Astrocyte (in vitro differentiated cells and primary cell): ENCODE measurements around the gene HS6ST1. TPM values are rescaled to one million over a fixed set of nuclear protein-coding genes. Genes with fewer than 3 reads are reported as not detected.

Source experiments
- DNase-seq: peaks from one replicate; pipeline ENCODE4 v3.0.0-alpha.2; 2010; ENCODE audit warnings: low read depth
- FAIRE-seq: peaks from 2 replicates; lab custom pipeline; 2011; peaks lifted over from hg19 to GRCh38; lab: Jason Lieb, UNC
- H2AFZ ChIP-seq: 2 replicates; pipeline ENCODE4 v1.6.0; 2012; ENCODE audit warnings: low read depth, low read length, inconsistent platforms
- H3K27ac ChIP-seq: 2 replicates; pipeline ENCODE4 v1.5.1; 2011; ENCODE audit warnings: low read depth, low read length, inconsistent platforms
- H3K27me3 ChIP-seq: 2 replicates; pipeline ENCODE4 v1.6.0; 2011; ENCODE audit warnings: low read length, inconsistent platforms; ENCODE audit not compliant: insufficient read depth
- H3K36me3 ChIP-seq: 2 replicates; pipeline ENCODE4 v1.5.1; 2011; ENCODE audit warnings: low read length, inconsistent platforms; ENCODE audit not compliant: insufficient read depth
- H3K4me1 ChIP-seq: 2 replicates; pipeline ENCODE4 v1.5.1; 2011; ENCODE audit warnings: low read length, inconsistent platforms; ENCODE audit not compliant: insufficient read depth
- H3K4me2 ChIP-seq: 2 replicates; pipeline ENCODE4 v1.6.0; 2012; ENCODE audit warnings: low read length, inconsistent platforms
- H3K4me3 ChIP-seq: 2 replicates; pipeline ENCODE4 v1.5.1; 2011; ENCODE audit warnings: low read depth, mild to moderate bottlenecking, low read length, inconsistent platforms; ENCODE audit not compliant: insufficient read depth
- H3K79me2 ChIP-seq: 2 replicates; pipeline ENCODE4 v1.6.0; 2012; ENCODE audit warnings: mild to moderate bottlenecking, low read length, inconsistent platforms; ENCODE audit not compliant: insufficient read depth
- H3K9ac ChIP-seq: 2 replicates; pipeline ENCODE4 v1.6.0; 2012; ENCODE audit warnings: mild to moderate bottlenecking, low read length, inconsistent platforms
- H3K9me3 ChIP-seq: 2 replicates; pipeline ENCODE4 v1.5.1; 2012; ENCODE audit warnings: low read depth, mild to moderate bottlenecking, low read length, inconsistent platforms; ENCODE audit not compliant: insufficient read depth
- H4K20me1 ChIP-seq: 2 replicates; pipeline ENCODE4 v1.6.0; 2012; ENCODE audit warnings: low read length, inconsistent platforms; ENCODE audit not compliant: insufficient read depth
- H3K27ac Mint-ChIP-seq: one replicate; pipeline ENCODE4 v1.8.0; 2021; ENCODE audit warnings: mild to moderate bottlenecking, mixed read lengths; ENCODE audit not compliant: unreplicated experiment
- H3K27me3 Mint-ChIP-seq: one replicate; pipeline ENCODE4 v1.8.0; 2021; ENCODE audit warnings: low read depth, mixed read lengths; ENCODE audit not compliant: unreplicated experiment
- H3K36me3 Mint-ChIP-seq: one replicate; pipeline ENCODE4 v1.8.0; 2021; ENCODE audit warnings: low read depth, mixed read lengths; ENCODE audit not compliant: unreplicated experiment
- H3K4me1 Mint-ChIP-seq: one replicate; pipeline ENCODE4 v1.8.0; 2021; ENCODE audit warnings: low read depth, mixed read lengths; ENCODE audit not compliant: unreplicated experiment
- H3K4me3 Mint-ChIP-seq: one replicate; pipeline ENCODE4 v1.8.0; 2021; ENCODE audit warnings: mild to moderate bottlenecking, moderate library complexity, mixed read lengths; ENCODE audit not compliant: unreplicated experiment
- H3K9me3 Mint-ChIP-seq: one replicate; pipeline ENCODE4 v1.8.0; 2021; ENCODE audit warnings: mild to moderate bottlenecking, mixed read lengths; ENCODE audit not compliant: unreplicated experiment
- CTCF ChIP-seq: IDR thresholded peaks from 2 replicates; pipeline ENCODE4 v1.5.1; 2011; ENCODE audit warnings: low read depth, mild to moderate bottlenecking, inconsistent platforms, low read length, moderate library complexity; ENCODE audit not compliant: insufficient read depth
- EZH2 ChIP-seq: IDR thresholded peaks from 2 replicates; pipeline ENCODE4 v1.6.1; 2012; ENCODE audit warnings: mild to moderate bottlenecking, low read length, inconsistent platforms; ENCODE audit not compliant: insufficient read depth
- total RNA-seq: library from RNA; stranded (reverse); gene quantifications from 2 replicates; pipeline ENCODE4 v1.2.1, GENCODE V29; 2021

The HS6ST1 gene
- total RNA-seq, 1 donor from 2014 or later: 20.5 TPM

- no peaks in the 10 kb centered on the region for H3K27me3 ChIP-seq
- peaks cover 3% of the 10 kb centered on the region for H3K36me3 Mint-ChIP-seq
- peaks cover 89% of the 10 kb centered on the region for H4K20me1 ChIP-seq
- H2AFZ ChIP-seq: peak overlapping the region; percentile 0
- H3K27ac Mint-ChIP-seq: peak overlapping the region; percentile 87
- peaks cover 79% of the 10 kb centered on the region for H3K79me2 ChIP-seq
- H3K36me3 ChIP-seq: no peaks in the 10 kb centered on the region
- no peak overlapping the region for H3K4me3 Mint-ChIP-seq
- H3K4me1 Mint-ChIP-seq: peaks cover 24% of the 10 kb centered on the region
- FAIRE-seq (no peak), DNase-seq (no peak)
- H3K9me3 Mint-ChIP-seq: no peaks in the 10 kb centered on the region
- peak overlapping the region; percentile 5 for H3K4me3 ChIP-seq
- TF ChIP-seq CTCF (no peak), EZH2 (no peak)
- H3K4me1 ChIP-seq: peaks cover 43% of the 10 kb centered on the region
- no peaks in the 10 kb centered on the region for H3K9me3 ChIP-seq
- peak overlapping the region; percentile 85 for H3K27ac ChIP-seq
- no peaks in the 10 kb centered on the region for H3K27me3 Mint-ChIP-seq
- H3K9ac ChIP-seq: peak overlapping the region; percentile 85
- peak overlapping the region; percentile 71 for H3K4me2 ChIP-seq
These were observed 13.1 kb downstream of the HS6ST1 start for GRCh38 chr2:128305555-128306080.

- peaks cover 85% of the 10 kb centered on the region for H4K20me1 ChIP-seq
- H2AFZ ChIP-seq: no peak overlapping the region
- peak overlapping the region; percentile 85 for H3K27ac ChIP-seq
- H3K36me3 Mint-ChIP-seq: peaks cover 3% of the 10 kb centered on the region
- H3K4me3 ChIP-seq: peak overlapping the region; percentile 5
- H3K36me3 ChIP-seq: no peaks in the 10 kb centered on the region
- peaks cover 79% of the 10 kb centered on the region for H3K79me2 ChIP-seq
- no peak for TF ChIP-seq EZH2
- no peak for TF ChIP-seq CTCF
- peak; percentile 94 for DNase-seq
- no peaks in the 10 kb centered on the region for H3K9me3 Mint-ChIP-seq
- H3K4me1 ChIP-seq: peaks cover 46% of the 10 kb centered on the region
- H3K9me3 ChIP-seq: no peaks in the 10 kb centered on the region
- H3K27me3 ChIP-seq: no peaks in the 10 kb centered on the region
- peak overlapping the region; percentile 85 for H3K9ac ChIP-seq
- peak overlapping the region; percentile 87 for H3K27ac Mint-ChIP-seq
- H3K27me3 Mint-ChIP-seq: no peaks in the 10 kb centered on the region
- H3K4me3 Mint-ChIP-seq: no peak overlapping the region
- FAIRE-seq: no peak
- peak overlapping the region; percentile 71 for H3K4me2 ChIP-seq
- H3K4me1 Mint-ChIP-seq: peaks cover 27% of the 10 kb centered on the region
These were observed 13.7 kb downstream of the HS6ST1 start for GRCh38 chr2:128304715-128305554.
